BLaER1 treated with 17β-estradiol and CSF1 and Interleukin-3, amounts not matched to agents 10 nM and 100 nM (cell line): ENCODE measurements around the gene EIF2B2.

ENCODE experiments used
- H3K27ac ChIP-seq, 11 experiments: shearing (Covaris generic); formaldehyde crosslinking; 2 replicates each; pipeline ENCODE4 v1.8.1; 2022
- H3K27me3 ChIP-seq, 11 experiments: shearing (Covaris generic); formaldehyde crosslinking; 2 replicates each; pipeline ENCODE4 v1.8.1; 2022
- H3K36me3 ChIP-seq, 11 experiments: shearing (Covaris generic); formaldehyde crosslinking; 2 replicates each; pipeline ENCODE4 v1.8.1; 2022
- H3K4me1 ChIP-seq, 10 experiments: shearing (Covaris generic); formaldehyde crosslinking; 2 replicates each; pipeline ENCODE4 v1.8.1; 2022
- H3K4me2 ChIP-seq, 11 experiments: shearing (Covaris generic); formaldehyde crosslinking; 2 replicates each; pipeline ENCODE4 v1.8.1; 2022
- H3K4me3 ChIP-seq, 10 experiments: shearing (Covaris generic); formaldehyde crosslinking; 2 replicates each; pipeline ENCODE4 v1.8.1; 2022
- H3K9ac ChIP-seq, 11 experiments: shearing (Covaris generic); formaldehyde crosslinking; 2 replicates each; pipeline ENCODE4 v1.8.1; 2022
- H3K9me3 ChIP-seq, 11 experiments: shearing (Covaris generic); formaldehyde crosslinking; replicated peaks in 1 of 11; 2 replicates each; pipeline ENCODE4 v1.8.1; 2022
- H4K20me1 ChIP-seq, 11 experiments: shearing (Covaris generic); formaldehyde crosslinking; 2 replicates each; pipeline ENCODE4 v1.8.1; 2022
- Cebpa-rat ChIP-seq, 11 experiments: shearing (Covaris generic); IDR thresholded peaks; 2 replicates each; pipeline ENCODE4 v1.8.1; 2022

The EIF2B2 gene

DNA sequence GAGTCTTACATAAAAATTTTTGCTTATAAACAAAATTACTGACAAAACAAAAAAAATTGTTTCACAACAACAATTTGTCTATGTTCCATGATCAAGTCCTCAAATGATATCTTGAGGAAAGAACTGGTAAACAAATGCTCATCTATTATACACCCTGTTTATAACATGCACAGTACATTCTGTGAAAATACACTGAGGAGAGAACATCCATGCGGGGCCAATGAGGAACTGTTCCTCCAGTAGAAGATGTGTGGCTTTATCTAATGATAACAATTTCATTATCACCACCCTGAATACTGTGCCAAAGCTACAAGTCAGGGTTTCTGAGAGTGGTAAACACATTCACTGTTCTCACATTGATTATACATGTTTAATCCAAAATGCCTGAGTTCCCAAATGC lies 37.8 kb downstream of the EIF2B2 start:
- Histone ChIP-seq H3K4me1 (no peaks in the 10 kb centered on the region), H3K4me3 (no peak overlapping the region), H4K20me1 (no peaks in the 10 kb centered on the region), H3K27me3 (no peaks in the 10 kb centered on the region), H3K9me3 (no peaks in the 10 kb centered on the region), H3K4me2 (no peak overlapping the region), H3K36me3 (peaks cover 0 to 14% (median 4%) of the 10 kb centered on the region in 11 experiments; a peak in 10 of 22 replicates), H3K9ac (no peak overlapping the region), H3K27ac (no peak overlapping the region)
- TF ChIP-seq Cebpa-rat (IDR thresholded peaks at IDR 0.05) = no peak

GRCh38 chr14:75040959-75041358 lies 38.2 kb downstream of the EIF2B2 start:
- Histone ChIP-seq H3K36me3 (peaks cover 0 to 14% (median 4%) of the 10 kb centered on the region in 11 experiments; a peak in 10 of 22 replicates), H3K27ac (no peak overlapping the region), H4K20me1 (no peaks in the 10 kb centered on the region), H3K4me1 (no peaks in the 10 kb centered on the region), H3K9me3 (no peaks in the 10 kb centered on the region), H3K9ac (no peak overlapping the region), H3K27me3 (no peaks in the 10 kb centered on the region), H3K4me3 (no peak overlapping the region), H3K4me2 (no peak overlapping the region)
- TF ChIP-seq Cebpa-rat (IDR thresholded peaks at IDR 0.05) = no peak

- H3K9me3 ChIP-seq = no peaks in the 10 kb centered on the region
- no peaks in the 10 kb centered on the region for H4K20me1 ChIP-seq
- H3K36me3 ChIP-seq = peaks cover 0 to 14% (median 4%) of the 10 kb centered on the region in 11 experiments; a peak in 9 of 22 replicates
- no peak overlapping the region for H3K9ac ChIP-seq
- H3K4me2 ChIP-seq = no peak overlapping the region
- no peak for TF ChIP-seq Cebpa-rat (IDR thresholded peaks at IDR 0.05)
- no peak overlapping the region for H3K4me3 ChIP-seq
- no peak overlapping the region for H3K27ac ChIP-seq
- H3K27me3 ChIP-seq = no peaks in the 10 kb centered on the region
- no peaks in the 10 kb centered on the region for H3K4me1 ChIP-seq
These were observed 38.9 kb downstream of the EIF2B2 start for GRCh38 chr14:75041613-75042012.

DNA sequence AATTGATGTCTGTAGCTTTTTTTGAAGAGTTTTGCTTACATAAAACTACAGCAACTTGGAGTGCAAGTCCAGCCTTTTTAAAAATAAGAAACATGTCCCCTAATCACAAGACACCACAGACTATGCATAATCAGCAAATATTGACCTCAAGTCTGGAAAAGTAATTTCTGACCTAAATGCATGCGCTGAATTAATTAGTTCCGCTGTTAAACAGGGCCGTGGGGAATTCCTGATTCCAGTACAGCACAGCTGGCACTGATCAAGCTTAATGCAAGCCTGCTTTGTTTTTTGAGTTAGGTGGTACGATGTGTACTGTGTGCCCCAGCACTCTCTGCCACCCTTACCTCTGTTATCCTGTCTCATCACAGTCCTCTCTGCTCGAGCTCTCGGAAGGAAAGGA lies 39.3 kb downstream of the EIF2B2 start:
- TF ChIP-seq Cebpa-rat (IDR thresholded peaks at IDR 0.05) = no peak
- peaks cover 0 to 14% (median 4%) of the 10 kb centered on the region in 11 experiments; a peak in 9 of 22 replicates for H3K36me3 ChIP-seq
- no peaks in the 10 kb centered on the region for H3K4me1 ChIP-seq
- no peak overlapping the region for H3K27ac ChIP-seq
- no peaks in the 10 kb centered on the region for H3K27me3 ChIP-seq
- H3K4me2 ChIP-seq = no peak overlapping the region
- H4K20me1 ChIP-seq = no peaks in the 10 kb centered on the region
- H3K4me3 ChIP-seq = no peak overlapping the region
- no peaks in the 10 kb centered on the region for H3K9me3 ChIP-seq
- no peak overlapping the region for H3K9ac ChIP-seq

- peaks cover 0 to 10% (median 4%) of the 10 kb centered on the region in 11 experiments; a peak in 7 of 22 replicates for H3K36me3 ChIP-seq
- H3K4me1 ChIP-seq = no peaks in the 10 kb centered on the region
- H3K4me3 ChIP-seq = no peak overlapping the region
- H3K4me2 ChIP-seq = no peak overlapping the region
- H3K9ac ChIP-seq = no peak overlapping the region
- H3K9me3 ChIP-seq = no peaks in the 10 kb centered on the region
- no peak overlapping the region for H3K27ac ChIP-seq
- peaks cover 0 to 3% (median under 1%) of the 10 kb centered on the region in 11 experiments; a peak in 7 of 22 replicates for H3K27me3 ChIP-seq
- no peak for TF ChIP-seq Cebpa-rat (IDR thresholded peaks at IDR 0.05)
- no peaks in the 10 kb centered on the region for H4K20me1 ChIP-seq
These were observed 41.6 kb downstream of the EIF2B2 start for GRCh38 chr14:75044322-75044721.

GRCh38 chr14:75044752-75045151 lies 42.0 kb downstream of the EIF2B2 start:
- no peaks in the 10 kb centered on the region for H3K4me1 ChIP-seq
- no peaks in the 10 kb centered on the region for H4K20me1 ChIP-seq
- TF ChIP-seq Cebpa-rat (IDR thresholded peaks at IDR 0.05) = no peak
- H3K9ac ChIP-seq = no peak overlapping the region
- H3K4me2 ChIP-seq = no peak overlapping the region
- H3K27me3 ChIP-seq = peaks cover 0 to 7% (median 5%) of the 10 kb centered on the region in 11 experiments; a peak in 9 of 22 replicates
- no peak overlapping the region for H3K4me3 ChIP-seq
- H3K36me3 ChIP-seq = peaks cover 0 to 10% (median 5%) of the 10 kb centered on the region in 11 experiments; a peak in 7 of 22 replicates
- no peaks in the 10 kb centered on the region for H3K9me3 ChIP-seq
- H3K27ac ChIP-seq = no peak overlapping the region

DNA sequence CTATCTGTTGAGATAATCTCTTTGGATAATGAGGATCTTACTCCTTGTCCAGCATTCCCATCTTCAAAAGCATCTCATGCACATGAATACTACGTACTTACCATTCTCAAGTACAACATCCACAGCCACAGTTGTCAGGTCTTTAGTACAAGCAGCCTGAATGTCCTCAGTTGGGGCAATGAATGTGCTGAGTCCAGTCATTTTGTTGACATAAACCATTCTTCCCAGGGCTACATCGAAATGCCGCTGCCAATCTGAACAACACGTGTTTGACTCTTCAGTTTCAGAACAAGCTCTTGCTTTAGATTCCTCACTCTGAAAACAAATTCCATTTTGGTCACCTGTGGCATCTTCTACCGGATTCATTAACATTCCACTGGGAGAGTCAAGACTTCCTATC lies 43.6 kb downstream of the EIF2B2 start:
- peaks cover 0 to 7% (median 3%) of the 10 kb centered on the region in 11 experiments; a peak in 7 of 22 replicates for H3K36me3 ChIP-seq
- H3K4me1 ChIP-seq = peaks cover 0 to 13% (median 8%) of the 10 kb centered on the region in 10 experiments; a peak in 10 of 20 replicates
- H3K27me3 ChIP-seq = peaks cover 12 to 22% (median 20%) of the 10 kb centered on the region in 11 experiments
- no peak overlapping the region for H3K4me2 ChIP-seq
- no peak overlapping the region for H3K9ac ChIP-seq
- no peak overlapping the region for H3K4me3 ChIP-seq
- H3K27ac ChIP-seq = no peak overlapping the region
- no peaks in the 10 kb centered on the region for H4K20me1 ChIP-seq
- TF ChIP-seq Cebpa-rat (IDR thresholded peaks at IDR 0.05) = no peak
- peaks cover 0 to 5% (median 0%) of the 10 kb centered on the region in 11 experiments; a peak in 1 of 22 replicates for H3K9me3 ChIP-seq

GRCh38 chr14:75046899-75047298 lies 44.2 kb downstream of the EIF2B2 start:
- H3K4me3 ChIP-seq = no peak overlapping the region
- peaks cover 18 to 29% (median 26%) of the 10 kb centered on the region in 11 experiments for H3K27me3 ChIP-seq
- H3K27ac ChIP-seq = no peak overlapping the region
- H3K4me1 ChIP-seq = peaks cover 0 to 15% (median 10%) of the 10 kb centered on the region in 10 experiments; a peak in 10 of 20 replicates
- peaks cover 0 to 7% (median 0%) of the 10 kb centered on the region in 11 experiments; a peak in 1 of 22 replicates for H3K9me3 ChIP-seq
- H3K36me3 ChIP-seq = peaks cover 0 to 7% (median 0%) of the 10 kb centered on the region in 11 experiments; a peak in 4 of 22 replicates
- no peaks in the 10 kb centered on the region for H4K20me1 ChIP-seq
- H3K4me2 ChIP-seq = no peak overlapping the region
- H3K9ac ChIP-seq = no peak overlapping the region
- no peak for TF ChIP-seq Cebpa-rat (IDR thresholded peaks at IDR 0.05)

DNA sequence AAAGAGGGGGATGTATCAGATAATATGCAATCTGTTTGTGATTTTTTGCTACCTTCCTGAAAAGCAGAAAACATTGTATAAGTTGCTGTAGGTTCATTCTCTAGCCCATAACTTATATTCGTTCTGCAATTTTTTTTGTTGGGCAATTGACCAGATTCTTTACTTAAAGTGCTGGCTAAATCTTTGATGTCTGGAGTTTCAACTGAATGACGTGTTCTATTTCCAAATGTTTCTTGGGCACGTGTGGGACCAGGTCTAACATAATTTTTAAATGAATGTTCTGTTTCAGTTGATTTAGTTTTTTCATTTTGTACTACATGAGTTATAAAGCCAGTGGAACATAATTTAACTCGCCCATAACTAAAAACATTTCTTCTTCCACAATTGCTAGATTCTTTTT lies 44.8 kb downstream of the EIF2B2 start:
- no peak for TF ChIP-seq Cebpa-rat (IDR thresholded peaks at IDR 0.05)
- Histone ChIP-seq H3K4me2 (no peak overlapping the region), H3K4me1 (peaks cover 0 to 15% (median 10%) of the 10 kb centered on the region in 10 experiments; a peak in 10 of 20 replicates), H3K4me3 (no peak overlapping the region), H4K20me1 (no peaks in the 10 kb centered on the region), H3K36me3 (peaks cover 0 to 9% (median 0%) of the 10 kb centered on the region in 11 experiments; a peak in 3 of 22 replicates), H3K9ac (no peak overlapping the region), H3K27ac (no peak overlapping the region), H3K9me3 (peaks cover 0 to 7% (median 0%) of the 10 kb centered on the region in 11 experiments; a peak in 1 of 22 replicates), H3K27me3 (peaks cover 18 to 35% (median 32%) of the 10 kb centered on the region in 11 experiments)

GRCh38 chr14:75048101-75048500 lies 45.4 kb downstream of the EIF2B2 start:
- Histone ChIP-seq H3K27me3 (peaks cover 18 to 36% (median 33%) of the 10 kb centered on the region in 11 experiments), H3K4me3 (no peak overlapping the region), H3K9ac (no peak overlapping the region), H3K4me1 (peaks cover 0 to 15% (median 10%) of the 10 kb centered on the region in 10 experiments; a peak in 10 of 20 replicates), H3K9me3 (peaks cover 0 to 7% (median 0%) of the 10 kb centered on the region in 11 experiments; a peak in 1 of 22 replicates), H3K36me3 (peaks cover 0 to 10% (median 0%) of the 10 kb centered on the region in 11 experiments; a peak in 3 of 22 replicates), H3K4me2 (no peak overlapping the region), H4K20me1 (no peaks in the 10 kb centered on the region), H3K27ac (no peak overlapping the region)
- no peak for TF ChIP-seq Cebpa-rat (IDR thresholded peaks at IDR 0.05)
